ENCODE measurements around the gene RHOB.

RHOB gene

DNA sequence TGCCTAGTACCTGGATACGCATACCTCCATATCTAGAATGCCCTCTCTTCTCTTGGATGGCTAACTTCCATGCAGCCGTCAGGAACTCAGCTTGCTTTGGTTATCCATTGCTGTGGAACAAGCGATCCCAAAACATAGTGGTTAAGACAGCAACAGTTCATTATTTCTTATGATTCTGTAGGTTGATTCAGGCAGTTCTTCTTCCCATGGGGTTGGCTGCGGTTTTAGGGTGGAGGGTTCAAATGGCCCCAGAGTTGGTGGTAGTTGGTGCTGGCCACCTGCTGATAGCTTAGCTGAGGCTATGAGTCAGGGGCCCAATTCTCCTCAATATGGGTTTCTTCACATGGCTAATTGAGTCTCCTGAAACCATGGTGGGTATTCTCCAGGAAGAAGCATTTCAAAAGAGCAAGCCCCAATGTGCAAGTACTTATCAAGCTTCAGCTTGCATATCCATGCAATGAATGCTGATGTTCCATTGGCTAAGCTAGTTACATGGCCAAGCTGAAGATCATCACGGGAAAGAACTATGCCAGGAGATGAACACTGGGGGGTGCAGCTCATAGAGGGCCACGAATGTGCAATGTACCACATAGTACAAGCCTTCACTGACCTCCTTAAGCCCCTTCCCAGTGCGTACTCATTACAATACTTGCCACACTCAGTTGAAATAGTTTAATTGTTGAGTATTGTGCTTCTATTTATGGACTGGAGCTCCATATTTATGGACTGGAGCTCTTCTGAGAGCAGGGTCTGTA lies 10.0 kb upstream of the RHOB start:
- in situ Hi-C loops (cut with MboI; ENCODE audit: low sequenced_read_pairs) = no loop called here

DNA sequence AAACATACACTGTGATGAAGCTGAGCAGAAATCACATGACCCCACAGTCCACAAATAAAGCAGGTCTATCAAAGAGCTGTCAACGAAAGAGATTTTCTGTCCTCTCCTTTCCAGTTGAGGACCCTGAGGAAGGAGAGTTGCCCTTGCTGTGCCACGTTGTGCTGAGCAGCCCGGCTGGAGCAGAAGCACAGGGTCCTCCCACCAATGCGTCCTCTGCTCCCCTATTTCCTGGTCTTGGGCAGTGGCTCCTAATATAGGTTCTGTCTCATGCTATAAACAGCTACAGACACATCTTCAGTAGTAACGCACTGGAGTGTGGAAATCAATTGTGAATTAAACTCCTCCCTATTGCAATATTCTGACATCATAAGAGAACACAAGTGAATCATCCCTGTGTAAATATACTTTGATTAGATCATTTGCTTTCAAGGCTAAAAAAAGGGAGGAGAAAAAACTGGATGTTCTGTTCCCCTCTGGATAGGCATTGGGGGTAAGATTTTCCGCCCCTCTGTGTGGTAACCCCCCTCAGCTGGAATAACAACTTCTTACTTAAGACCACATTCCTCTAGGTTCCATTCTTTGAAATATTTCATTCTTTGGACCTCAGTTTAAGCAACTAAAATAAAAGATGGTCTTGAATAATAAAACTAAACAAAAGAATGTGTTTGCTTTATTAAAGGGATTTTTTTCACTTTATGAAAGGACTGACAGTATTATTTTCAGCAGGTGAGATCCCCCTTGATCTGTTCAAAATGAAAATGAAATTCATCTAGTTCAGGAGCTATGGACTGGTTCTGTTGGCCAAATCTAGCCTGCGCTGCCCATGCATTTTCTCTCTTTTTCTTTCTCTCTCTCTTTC lies 8.3 kb upstream of the RHOB start:
- in situ Hi-C loops (cut with MboI; ENCODE audit: low sequenced_read_pairs) = no loop called here

DNA sequence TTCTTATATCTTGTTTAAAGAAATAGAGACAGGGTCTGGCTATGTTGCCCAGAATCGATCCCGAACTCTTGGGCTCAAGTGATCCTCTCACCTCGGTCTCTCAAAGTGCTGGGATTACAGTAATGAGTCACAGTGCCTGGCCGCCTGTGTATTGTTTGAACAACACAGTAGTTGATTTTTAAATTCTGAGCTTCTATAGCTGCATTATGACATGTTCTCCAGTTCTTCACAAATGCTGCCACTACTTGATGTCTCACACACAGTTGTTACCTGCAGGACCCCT lies 7.7 kb upstream of the RHOB start:
- in situ Hi-C loops (cut with MboI; ENCODE audit: low sequenced_read_pairs) = no loop called here

DNA sequence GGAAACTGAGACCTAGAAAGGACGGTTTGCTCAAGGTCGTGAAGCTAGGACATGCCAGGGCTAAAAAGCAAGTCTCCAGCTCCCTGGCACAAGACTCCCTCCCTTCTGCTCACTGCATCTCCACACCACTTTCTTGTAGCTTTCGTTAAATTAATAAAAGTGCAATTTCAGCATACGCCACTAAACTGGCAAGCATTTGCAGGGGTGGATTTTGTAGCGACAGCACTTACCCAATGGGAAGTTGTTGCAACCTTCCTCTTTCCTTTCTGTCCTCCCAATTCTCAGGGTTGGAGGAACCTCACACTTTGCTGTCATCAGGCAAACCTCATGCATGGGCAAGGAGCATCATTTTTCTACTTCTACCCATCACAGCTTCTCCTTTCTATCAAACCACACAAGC lies 7.4 kb upstream of the RHOB start:
- in situ Hi-C loops (cut with MboI; ENCODE audit: low sequenced_read_pairs) = no loop called here

DNA sequence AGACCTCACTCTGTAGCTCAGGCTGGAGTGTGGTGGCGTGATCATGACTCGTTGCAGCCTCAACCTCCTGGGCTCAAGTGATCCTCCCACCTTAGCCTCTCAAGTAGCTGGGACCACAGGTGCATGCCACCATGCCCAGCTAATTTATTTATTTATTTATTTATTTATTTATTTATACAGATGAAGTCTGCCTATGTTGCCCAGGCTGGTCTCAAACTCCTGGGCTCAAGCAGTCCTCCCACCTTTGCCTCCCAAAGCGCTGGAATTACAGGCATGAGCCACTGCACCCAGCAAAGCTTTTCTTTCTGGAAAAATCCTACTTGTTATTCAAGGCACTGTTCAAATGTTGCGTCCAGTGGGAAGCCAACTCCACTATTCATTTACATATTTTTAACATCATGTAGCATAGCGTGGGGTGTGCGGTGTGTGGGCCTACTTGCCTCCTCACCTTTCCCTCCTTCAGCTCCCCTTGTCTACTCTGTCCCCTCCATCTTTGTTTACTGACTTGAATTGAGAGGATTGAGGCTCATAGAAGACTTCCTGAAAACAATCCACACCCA lies 6.8 kb upstream of the RHOB start:
- in situ Hi-C loops (cut with MboI; ENCODE audit: low sequenced_read_pairs) = no loop called here

DNA sequence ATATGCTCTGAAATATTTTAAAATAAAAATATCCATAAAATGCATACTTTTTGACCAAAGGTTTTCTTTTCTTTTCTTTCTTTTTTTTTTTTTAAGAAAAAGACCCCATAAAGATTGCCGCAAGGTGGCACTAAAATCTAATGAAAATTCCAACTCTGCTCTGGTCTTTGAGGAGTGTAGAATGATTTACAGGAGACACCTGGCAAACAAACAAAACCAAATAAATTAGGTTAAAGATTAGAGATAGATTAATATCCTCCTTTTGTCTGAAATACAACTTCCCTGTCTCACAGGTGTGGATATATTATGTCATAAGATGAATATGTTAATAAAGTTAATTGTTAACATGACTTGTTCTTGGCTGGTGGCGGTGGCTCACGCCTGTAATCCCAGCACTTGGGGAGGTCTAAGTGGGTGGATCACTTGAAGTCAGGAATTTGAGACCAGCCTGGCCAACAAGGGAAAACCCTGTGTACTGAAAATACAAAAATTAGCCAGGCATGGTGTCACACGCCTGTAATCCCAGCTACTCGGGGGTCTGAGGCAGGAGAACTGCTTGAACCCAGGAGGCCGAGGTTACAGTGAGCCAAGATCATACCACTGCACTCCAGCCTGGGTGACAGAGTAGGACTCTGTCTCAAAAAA lies 3.5 kb upstream of the RHOB start:
- in situ Hi-C loops (cut with MboI; ENCODE audit: low sequenced_read_pairs) = no loop called here

DNA sequence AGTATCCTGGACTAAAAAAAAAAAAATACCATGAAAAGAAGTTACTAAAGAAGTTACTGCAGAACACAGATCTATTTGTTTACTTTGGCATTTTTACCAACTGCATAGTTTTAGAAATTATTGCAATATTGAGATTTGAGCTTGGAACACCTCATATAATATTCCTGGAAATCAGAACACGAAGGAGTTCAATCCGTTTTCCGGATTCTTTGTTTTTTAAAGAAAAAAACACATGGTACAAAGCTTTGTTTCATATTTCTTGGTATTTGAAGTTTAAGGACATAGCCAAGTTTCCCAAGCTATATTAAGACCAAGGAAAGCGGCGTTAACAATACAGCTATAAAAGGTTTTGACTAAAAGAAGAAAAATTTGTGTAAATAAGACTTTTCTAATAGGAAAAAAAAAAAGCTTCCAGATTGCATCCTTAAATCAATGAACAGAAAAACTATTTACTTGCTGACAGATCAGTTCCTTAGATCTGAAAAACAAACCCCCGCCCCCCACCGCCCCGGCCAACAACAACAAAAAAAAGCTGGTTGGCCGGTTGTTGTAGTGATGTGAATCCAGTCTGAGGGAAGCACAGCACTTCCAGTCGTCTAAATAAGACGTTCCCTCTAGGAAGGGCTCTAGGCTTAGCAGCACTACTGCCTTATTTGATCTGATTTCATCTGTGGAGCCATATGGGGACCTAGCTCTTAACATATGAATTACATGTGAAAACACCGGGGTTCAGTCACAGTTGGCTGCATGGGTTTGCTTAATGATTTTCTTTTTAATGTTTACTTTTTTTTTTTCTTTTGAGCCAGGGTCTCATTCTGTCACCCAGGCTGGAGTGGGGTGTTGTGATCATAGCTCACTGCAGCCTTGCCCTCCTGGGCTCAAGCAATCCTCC lies 2.5 kb upstream of the RHOB start:
- in situ Hi-C loops (cut with MboI; ENCODE audit: low sequenced_read_pairs) = no loop called here

DNA sequence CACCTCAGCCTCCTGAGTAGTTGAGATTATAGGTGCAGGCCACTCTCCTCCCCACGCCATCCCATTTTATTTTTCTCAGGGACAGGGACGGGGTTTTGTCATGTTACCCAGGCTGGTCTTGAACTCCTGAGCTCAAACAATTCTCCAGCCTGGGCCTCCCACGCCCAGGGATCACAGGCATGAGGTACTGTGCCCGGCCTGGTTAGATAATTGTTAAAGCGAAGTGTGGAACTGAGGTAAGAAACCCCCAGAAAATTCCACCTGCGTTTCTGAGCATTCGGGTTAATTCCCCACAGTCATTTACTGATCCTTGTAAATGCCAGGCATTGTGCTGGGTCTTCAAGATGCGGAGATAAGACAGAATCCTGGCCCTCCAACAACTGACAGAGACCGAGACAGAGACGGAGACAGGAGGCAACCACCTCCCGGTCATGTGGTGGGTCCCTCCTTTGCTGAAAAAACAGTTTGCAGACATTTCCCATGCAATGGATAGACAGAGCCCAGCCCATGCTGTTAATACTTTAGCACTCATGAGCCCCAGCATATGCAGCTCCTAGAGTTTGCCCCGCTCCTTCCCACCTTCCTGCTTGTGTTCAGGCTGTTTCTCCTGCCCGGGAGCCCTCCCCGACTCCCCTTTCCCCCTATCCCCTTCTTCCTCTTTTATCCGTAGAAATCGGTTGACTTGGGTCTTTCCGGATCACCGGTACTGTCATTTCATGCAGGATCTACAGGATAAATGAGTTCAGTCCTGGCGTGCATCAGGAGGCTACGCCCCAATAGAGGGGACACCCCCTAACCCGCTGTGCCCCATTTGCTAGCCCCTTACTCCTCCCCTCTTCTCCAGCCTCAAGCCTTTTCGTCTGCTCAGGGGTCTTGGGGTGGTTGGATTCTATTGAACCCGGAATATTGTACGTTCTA lies 1.6 kb upstream of the RHOB start:
- in situ Hi-C loops (cut with MboI; ENCODE audit: low sequenced_read_pairs) = no loop called here

DNA sequence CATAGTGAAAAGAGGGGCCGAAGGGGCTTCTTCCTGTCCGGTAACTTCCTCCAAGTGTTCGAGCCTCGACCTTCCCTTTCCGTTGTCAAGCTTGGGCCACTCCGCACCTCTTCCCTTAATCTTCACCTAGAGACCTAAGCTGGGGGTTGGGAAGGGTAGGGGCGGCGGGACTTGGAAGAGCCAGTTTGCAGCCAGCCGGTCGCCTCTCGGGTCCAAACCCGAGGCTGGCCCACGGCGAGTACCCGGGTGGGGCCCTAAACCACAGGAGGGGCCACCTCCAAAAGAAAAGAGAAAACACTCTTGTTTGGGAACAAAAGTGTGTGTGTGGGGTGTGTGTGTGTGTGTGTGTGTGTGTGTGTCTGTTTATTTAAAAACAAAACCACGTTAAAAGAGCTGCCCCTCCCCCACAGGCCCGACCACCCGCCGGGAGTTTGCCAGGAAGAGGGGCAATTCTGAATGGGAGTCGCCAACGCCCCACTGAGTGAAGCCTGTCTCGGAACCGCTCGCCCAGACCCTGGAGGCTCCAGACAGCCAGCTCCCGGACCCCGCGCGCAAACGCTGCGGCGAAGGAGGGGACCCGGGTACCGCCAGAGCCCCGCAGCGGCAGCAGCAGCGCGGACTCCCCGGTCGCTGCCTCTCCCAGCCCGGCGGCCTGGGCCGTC lies 488 bp upstream of the RHOB start:
- in situ Hi-C loops (cut with MboI; ENCODE audit: low sequenced_read_pairs) = no loop called here

DNA sequence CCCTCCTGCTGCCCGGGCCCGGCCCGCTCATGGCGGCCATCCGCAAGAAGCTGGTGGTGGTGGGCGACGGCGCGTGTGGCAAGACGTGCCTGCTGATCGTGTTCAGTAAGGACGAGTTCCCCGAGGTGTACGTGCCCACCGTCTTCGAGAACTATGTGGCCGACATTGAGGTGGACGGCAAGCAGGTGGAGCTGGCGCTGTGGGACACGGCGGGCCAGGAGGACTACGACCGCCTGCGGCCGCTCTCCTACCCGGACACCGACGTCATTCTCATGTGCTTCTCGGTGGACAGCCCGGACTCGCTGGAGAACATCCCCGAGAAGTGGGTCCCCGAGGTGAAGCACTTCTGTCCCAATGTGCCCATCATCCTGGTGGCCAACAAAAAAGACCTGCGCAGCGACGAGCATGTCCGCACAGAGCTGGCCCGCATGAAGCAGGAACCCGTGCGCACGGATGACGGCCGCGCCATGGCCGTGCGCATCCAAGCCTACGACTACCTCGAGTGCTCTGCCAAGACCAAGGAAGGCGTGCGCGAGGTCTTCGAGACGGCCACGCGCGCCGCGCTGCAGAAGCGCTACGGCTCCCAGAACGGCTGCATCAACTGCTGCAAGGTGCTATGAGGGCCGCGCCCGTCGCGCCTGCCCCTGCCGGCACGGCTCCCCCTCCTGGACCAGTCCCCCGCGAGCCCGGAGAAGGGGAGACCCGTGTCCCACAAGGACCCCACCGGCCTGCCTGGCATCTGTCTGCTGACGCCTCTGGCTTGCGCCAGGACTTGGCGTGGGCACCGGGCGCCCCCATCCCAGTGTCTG lies 767 bp downstream of the RHOB start:
- in situ Hi-C loops (cut with MboI; ENCODE audit: low sequenced_read_pairs) = no loop called here

DNA sequence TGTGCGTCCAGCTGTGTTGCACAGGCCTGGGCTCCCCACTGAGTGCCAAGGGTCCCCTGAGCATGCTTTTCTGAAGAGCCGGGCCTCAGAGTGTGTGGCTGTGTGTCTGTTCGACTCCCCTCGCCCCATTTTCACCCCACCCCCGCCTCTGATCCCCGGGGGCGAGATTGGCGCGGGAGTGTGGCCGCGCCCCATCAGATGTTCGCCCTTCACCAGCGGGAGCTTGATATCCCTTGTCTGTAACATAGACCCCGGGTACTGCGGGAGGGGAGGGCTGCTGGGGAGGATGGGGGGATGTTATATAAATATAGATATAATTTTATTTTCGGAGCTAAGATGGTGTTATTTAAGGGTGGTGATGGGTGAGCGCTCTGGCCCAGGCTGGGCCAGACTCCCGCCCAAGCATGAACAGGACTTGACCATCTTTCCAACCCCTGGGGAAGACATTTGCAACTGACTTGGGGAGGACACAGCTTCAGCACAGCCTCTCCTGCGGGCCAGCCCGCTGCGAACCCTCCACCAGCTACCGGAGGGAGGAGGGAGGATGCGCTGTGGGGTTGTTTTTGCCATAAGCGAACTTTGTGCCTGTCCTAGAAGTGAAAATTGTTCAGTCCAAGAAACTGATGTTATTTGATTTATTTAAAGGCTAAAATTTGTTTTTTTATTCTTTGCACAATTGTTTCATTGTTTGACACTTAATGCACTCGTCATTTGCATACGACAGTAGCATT lies 1.5 kb downstream of the RHOB start:
- in situ Hi-C loops (cut with MboI; ENCODE audit: low sequenced_read_pairs) = no loop called here

DNA sequence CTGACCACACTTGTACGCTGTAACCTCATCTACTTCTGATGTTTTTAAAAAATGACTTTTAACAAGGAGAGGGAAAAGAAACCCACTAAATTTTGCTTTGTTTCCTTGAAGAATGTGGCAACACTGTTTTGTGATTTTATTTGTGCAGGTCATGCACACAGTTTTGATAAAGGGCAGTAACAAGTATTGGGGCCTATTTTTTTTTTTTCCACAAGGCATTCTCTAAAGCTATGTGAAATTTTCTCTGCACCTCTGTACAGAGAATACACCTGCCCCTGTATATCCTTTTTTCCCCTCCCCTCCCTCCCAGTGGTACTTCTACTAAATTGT lies 2.1 kb downstream of the RHOB start:
- in situ Hi-C loops (cut with MboI; ENCODE audit: low sequenced_read_pairs) = no loop called here

DNA sequence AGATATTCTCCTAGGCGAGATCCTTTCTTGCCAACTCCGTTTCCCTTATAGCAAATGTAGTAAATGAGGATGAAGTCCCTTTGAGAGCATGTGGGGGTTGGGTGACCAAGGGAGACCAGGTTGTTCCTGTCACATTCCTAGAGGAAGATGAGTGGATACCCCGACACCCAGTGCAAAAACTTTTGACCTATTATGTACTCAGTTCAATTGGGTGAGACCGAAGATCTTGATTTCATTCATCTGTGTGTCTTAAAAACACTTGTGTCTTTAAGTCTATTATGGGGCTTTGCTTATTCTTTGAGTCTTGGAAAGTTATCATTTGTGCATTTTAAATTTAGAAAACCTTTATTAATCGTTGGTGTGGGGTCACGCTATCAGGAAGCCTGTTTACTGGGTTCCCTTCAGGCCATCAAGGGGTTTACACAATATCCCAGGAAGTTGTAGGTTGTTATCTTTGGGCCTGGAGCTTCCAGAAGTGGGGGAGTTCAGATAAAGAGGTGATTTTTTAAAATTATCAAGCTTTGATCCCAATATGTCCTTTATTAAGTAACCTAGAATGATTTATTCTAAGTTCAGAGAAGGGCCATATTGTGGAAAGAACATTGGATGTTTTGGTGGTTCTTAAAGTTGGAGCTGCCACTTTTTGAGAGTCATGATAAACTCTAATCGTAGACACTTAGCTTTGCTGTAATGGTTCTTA lies 2.8 kb downstream of the RHOB start:
- in situ Hi-C loops (cut with MboI; ENCODE audit: low sequenced_read_pairs) = no loop called here

DNA sequence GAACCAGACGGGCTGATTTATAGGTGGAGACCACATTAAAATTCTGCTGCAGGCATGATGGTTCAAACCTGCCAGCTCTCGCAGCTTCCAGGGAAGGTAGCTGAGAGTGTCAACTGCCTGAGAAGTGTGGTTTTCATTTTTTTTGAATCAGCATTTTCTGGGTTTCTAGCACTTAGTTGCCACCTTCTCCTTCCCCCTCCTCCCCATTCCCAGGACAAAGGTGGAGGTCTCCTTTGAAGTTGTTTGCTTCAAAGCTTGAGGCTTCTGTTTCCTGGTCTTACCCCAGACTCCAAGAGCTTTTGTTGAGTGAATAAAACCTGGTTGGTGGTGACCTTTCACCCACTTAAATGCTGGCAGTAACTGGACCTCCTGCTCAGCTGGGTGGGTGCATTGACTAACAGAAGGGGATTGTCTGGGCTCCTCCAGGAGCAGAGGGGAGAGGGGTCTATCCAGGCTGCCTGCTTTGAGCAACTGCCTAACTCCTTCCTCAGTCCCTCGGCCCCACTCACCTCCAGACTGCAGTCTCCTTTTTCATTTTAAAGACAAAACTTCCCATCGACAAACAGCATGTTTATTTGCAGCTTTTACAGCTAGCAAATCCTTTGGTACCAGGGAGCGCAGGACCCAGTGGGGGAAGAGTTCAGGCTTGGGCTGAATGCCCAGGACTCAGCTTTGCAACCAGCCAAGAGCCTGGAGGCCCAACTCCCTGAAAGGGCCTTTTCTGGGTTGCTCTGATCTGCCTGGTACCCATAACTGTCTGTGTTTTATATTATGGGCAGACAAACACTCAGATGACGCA lies 3.5 kb downstream of the RHOB start:
- in situ Hi-C loops (cut with MboI; ENCODE audit: low sequenced_read_pairs) = no loop called here

DNA sequence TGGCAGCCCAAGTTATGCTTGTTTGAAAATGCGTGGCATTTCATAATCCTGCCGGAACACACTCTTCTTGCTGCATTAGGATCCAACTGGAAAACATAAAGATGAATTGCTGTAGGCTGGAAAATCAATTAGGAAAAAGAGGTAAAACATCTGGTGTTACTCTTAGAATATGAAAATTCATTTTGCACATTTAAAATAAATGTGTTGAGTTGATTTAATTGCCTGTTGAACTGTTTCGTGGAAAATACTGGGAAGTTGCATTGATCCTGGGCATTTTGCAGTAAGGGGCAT lies 4.1 kb downstream of the RHOB start:
- in situ Hi-C loops (cut with MboI; ENCODE audit: low sequenced_read_pairs) = no loop called here

DNA sequence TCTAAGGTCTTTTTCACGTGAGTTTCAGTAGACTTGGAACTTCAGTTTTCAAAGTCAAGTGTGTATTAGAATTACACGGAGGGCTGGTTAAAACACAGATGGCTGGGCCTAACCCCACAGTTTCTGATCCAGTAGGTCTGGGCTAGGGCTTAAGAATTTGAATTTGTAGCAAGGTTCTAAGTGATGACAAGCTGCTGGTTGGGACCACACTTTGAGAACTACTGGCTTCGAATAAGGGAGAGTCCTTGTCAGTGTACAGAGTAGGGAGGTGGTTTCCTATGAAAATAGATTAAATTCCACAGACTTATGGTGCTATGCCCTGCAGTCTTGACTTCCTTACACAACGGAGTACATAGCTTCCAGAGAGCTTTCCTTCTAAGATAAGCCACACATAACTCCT lies 4.5 kb downstream of the RHOB start:
- in situ Hi-C loops (cut with MboI; ENCODE audit: low sequenced_read_pairs) = no loop called here
